Activated naive CD4-positive, alpha-beta T cell treated with anti-CD3 and anti-CD28 coated beads, Interleukin-2, amount 10 ng/mL, durations not matched to agents 7 days and 5 days (primary cell): ENCODE data around the gene SLX4.

Experiments
- CTCF ChIA-PET: fragments of 350-600 bp; sonication (Branson Sonifier 250); formaldehyde crosslinking; loops from one replicate; lab custom pipeline; 2021; ENCODE audit warnings: antibody characterized with exemption; lab: Charles Lee
- DNase-seq: peaks from one replicate; pipeline ENCODE4 v3.0.0-alpha.2; 2020
- H3K27ac Mint-ChIP-seq: one replicate; pipeline ENCODE4 v1.8.0; 2021; ENCODE audit warnings: mild to moderate bottlenecking, moderate library complexity, mixed read lengths
- H3K27me3 Mint-ChIP-seq: one replicate; pipeline ENCODE4 v1.8.0; 2021; ENCODE audit warnings: mild to moderate bottlenecking, mixed read lengths
- H3K36me3 Mint-ChIP-seq: one replicate; pipeline ENCODE4 v1.8.0; 2021; ENCODE audit warnings: mixed read lengths
- H3K4me1 Mint-ChIP-seq: one replicate; pipeline ENCODE4 v1.8.0; 2021; ENCODE audit warnings: mixed read lengths
- H3K4me3 Mint-ChIP-seq: one replicate; pipeline ENCODE4 v1.8.0; 2021; ENCODE audit warnings: mild to moderate bottlenecking, moderate library complexity, mixed read lengths
- H3K9me3 Mint-ChIP-seq: one replicate; pipeline ENCODE4 v1.8.0; 2021; ENCODE audit warnings: mixed read lengths

Gene SLX4

GRCh38 chr16:3590736-3591435, 20.5 kb downstream of the SLX4 start:
- no peaks in the 10 kb centered on the region for H3K27me3 Mint-ChIP-seq
- H3K27ac Mint-ChIP-seq, result no peak overlapping the region
- H3K9me3 Mint-ChIP-seq, result no peaks in the 10 kb centered on the region
- CTCF ChIA-PET, result no interaction called here
- H3K4me3 Mint-ChIP-seq, result no peak overlapping the region
- H3K36me3 Mint-ChIP-seq, result peaks cover 28% of the 10 kb centered on the region
- peaks cover under 1% of the 10 kb centered on the region for H3K4me1 Mint-ChIP-seq
- DNase-seq, result no peak

DNA sequence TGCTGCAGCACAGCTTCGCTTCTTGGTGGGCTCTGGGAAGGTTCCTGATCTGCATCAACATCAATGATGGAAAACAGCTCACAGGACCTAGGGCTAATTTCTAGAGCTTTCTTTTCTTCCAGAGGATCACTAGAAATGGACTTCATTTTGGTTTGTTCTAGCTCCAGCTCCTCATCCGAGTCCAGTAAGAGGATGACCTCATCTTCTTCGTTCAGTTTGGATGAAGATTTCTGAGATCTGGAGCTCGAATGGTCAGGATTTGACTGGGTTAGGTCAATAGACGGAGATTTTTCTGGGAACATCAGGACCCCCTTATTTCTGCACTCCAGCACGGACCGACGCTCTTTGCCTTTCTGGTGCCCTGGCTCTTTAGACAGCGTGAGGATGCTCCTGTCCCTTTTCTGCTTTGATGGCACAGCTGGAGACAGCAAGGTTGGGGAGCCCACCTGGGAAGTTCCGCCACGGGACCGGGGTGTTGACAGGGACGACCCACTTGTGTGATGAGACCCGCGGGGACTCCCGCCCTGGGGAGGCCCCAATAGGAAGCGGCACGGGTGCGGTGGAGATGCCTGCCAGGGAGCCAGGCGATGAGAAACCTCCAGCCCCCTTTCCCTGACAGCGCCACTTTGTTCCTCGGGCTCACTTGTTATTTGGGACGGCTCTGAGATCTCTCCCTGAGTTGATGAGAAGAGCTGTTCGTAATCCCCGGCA, 21.3 kb downstream of the SLX4 start:
- Mint-ChIP-seq H3K9me3 (no peaks in the 10 kb centered on the region), H3K27me3 (no peaks in the 10 kb centered on the region), H3K4me3 (no peak overlapping the region), H3K36me3 (peaks cover 29% of the 10 kb centered on the region), H3K27ac (no peak overlapping the region), H3K4me1 (peaks cover 6% of the 10 kb centered on the region)
- CTCF ChIA-PET, result no interaction called here
- DNase-seq, result no peak

GRCh38 chr16:3589441-3589921, 21.9 kb downstream of the SLX4 start:
- Mint-ChIP-seq H3K27ac (no peak overlapping the region), H3K4me1 (peaks cover 6% of the 10 kb centered on the region), H3K27me3 (no peaks in the 10 kb centered on the region), H3K9me3 (no peaks in the 10 kb centered on the region), H3K4me3 (no peak overlapping the region), H3K36me3 (peaks cover 28% of the 10 kb centered on the region)
- no peak for DNase-seq
- CTCF ChIA-PET, result no interaction called here

DNA sequence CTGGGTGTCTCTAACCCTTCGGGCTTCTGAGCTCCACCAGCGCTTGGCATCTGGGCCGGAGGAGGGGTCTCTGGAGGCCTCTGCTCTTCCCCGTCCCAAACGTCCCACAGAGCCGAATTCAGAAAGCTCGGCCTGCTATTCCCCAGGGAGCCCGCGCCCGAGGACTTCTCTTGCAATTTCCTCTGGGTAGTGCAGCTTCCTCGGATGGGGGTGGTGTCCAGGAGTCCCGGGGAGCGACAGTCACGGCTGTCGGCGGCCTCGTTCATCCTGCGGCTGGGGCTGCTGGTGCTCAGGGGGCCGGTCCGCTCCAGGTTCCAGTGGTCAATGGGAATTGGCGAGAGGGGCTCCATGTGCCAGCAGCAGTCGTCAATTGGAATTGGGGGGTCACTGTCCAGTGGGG, 22.4 kb downstream of the SLX4 start:
- Mint-ChIP-seq H3K4me1 (peaks cover 6% of the 10 kb centered on the region), H3K36me3 (peaks cover 29% of the 10 kb centered on the region), H3K27ac (no peak overlapping the region), H3K27me3 (no peaks in the 10 kb centered on the region), H3K4me3 (no peak overlapping the region), H3K9me3 (no peaks in the 10 kb centered on the region)
- CTCF ChIA-PET, result no interaction called here
- no peak for DNase-seq

DNA sequence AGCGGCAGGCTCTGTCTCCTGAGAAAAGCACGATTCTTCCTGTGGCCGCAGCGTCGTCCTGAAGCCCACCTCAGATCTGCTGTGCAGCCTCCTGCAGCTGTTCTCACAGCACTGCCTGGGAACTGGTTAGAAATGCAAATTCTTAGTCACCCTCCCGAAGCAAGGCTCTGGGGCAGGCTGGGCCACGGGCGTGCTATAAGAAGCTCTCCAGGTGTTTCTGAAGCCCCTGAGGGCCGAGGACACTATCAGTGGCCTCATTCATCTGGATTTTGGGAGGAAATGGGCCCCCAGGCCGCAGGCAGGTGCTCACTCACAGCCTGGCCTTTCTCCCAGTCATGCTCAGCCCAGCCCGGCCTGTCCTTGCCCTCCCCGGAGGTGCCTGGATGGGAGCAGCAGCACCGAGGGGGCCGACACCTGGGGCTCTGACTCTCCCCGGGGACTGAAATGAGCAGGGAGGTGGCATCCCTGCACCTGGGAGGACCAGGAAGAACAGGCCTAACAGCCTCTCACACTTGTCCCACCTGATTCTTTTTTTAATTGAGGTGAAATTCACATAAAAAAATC, 23.8 kb downstream of the SLX4 start:
- no peak for DNase-seq
- Mint-ChIP-seq H3K36me3 (peaks cover 35% of the 10 kb centered on the region), H3K27me3 (no peaks in the 10 kb centered on the region), H3K9me3 (no peaks in the 10 kb centered on the region), H3K4me1 (peaks cover 6% of the 10 kb centered on the region), H3K4me3 (no peak overlapping the region), H3K27ac (no peak overlapping the region)
- CTCF ChIA-PET, result interaction anchor here (0.6 kb wide), 1 partner anchor 278 kb away, joined by 3 read pairs; no protein-coding TSS in a partner anchor

DNA sequence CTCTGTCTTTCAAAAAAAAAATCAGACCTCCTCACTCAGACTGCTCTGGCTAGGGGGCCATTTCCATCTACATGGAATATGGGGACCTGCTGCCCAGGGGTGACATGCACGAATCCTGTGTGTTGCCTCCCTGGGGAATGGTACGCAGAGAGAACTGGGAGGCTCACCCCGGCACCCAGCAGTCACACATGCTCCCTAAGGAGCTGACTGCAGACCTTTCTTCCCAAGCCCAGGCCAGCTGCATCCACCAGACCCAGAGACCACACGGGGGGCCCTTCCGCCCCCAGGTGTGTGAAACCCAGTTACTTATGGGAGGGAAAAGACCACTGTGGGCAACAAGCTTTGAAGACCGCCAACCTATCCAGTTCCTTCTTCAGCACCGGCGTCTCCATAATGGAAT, 27.0 kb downstream of the SLX4 start:
- Mint-ChIP-seq H3K36me3 (peaks cover 26% of the 10 kb centered on the region), H3K9me3 (no peaks in the 10 kb centered on the region), H3K4me3 (no peak overlapping the region), H3K27ac (no peak overlapping the region), H3K27me3 (no peaks in the 10 kb centered on the region), H3K4me1 (peaks cover 25% of the 10 kb centered on the region)
- no peak for DNase-seq
- CTCF ChIA-PET, result no interaction called here

DNA sequence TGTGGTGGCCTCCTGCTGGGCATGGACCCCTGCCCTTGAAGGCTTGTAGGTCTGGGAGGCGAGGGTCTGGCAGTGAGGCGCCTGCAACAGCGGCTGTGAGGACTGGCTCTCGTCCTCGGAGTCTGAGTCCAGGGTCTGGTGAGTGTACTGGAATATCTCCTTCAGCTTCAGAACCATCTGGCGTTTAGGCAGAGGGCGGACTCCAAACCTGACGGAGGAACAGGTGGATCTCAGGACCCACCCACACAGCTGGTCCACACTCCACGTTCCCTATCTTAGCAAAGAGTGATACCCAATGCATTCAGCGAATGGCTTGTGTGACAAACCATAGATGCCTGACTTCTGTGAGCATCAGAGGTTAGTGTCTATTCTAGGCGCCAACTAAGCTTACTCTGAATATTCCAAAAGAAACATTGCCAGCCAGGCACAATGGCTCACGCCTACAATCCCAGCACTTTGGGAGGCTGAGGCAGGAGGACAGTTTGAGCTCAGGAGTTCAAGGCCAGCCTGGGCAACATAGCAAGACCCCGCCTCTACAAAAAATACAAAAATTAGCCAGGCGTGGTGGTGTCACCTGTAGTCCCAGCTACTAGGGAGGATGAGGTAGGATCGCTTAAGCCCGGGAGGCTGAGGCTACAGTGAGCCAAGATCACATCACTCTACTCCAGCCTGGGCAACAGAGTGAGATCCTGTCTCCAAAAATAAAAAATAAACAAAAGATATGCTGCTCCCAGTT, 27.9 kb downstream of the SLX4 start:
- H3K4me1 Mint-ChIP-seq, result peaks cover 34% of the 10 kb centered on the region
- DNase-seq, result no peak
- CTCF ChIA-PET, result no interaction called here
- no peak overlapping the region for H3K27ac Mint-ChIP-seq
- no peak overlapping the region for H3K4me3 Mint-ChIP-seq
- no peaks in the 10 kb centered on the region for H3K9me3 Mint-ChIP-seq
- peaks cover 26% of the 10 kb centered on the region for H3K36me3 Mint-ChIP-seq
- no peaks in the 10 kb centered on the region for H3K27me3 Mint-ChIP-seq

GRCh38 chr16:3582276-3583165, 28.9 kb downstream of the SLX4 start:
- Mint-ChIP-seq H3K4me1 (peaks cover 41% of the 10 kb centered on the region), H3K36me3 (peaks cover 20% of the 10 kb centered on the region), H3K4me3 (no peak overlapping the region), H3K27me3 (no peaks in the 10 kb centered on the region), H3K27ac (no peak overlapping the region), H3K9me3 (no peaks in the 10 kb centered on the region)
- DNase-seq, result no peak
- CTCF ChIA-PET, result no interaction called here

- H3K27ac Mint-ChIP-seq, result peak overlapping the region; percentile 67
- CTCF ChIA-PET, result no interaction called here
- H3K4me1 Mint-ChIP-seq, result peaks cover 45% of the 10 kb centered on the region
- DNase-seq, result no peak
- H3K36me3 Mint-ChIP-seq, result peaks cover 27% of the 10 kb centered on the region
- no peak overlapping the region for H3K4me3 Mint-ChIP-seq
- H3K9me3 Mint-ChIP-seq, result no peaks in the 10 kb centered on the region
- no peaks in the 10 kb centered on the region for H3K27me3 Mint-ChIP-seq
Observed at GRCh38 chr16:3581392-3581791, 30.0 kb downstream of the SLX4 start.

DNA sequence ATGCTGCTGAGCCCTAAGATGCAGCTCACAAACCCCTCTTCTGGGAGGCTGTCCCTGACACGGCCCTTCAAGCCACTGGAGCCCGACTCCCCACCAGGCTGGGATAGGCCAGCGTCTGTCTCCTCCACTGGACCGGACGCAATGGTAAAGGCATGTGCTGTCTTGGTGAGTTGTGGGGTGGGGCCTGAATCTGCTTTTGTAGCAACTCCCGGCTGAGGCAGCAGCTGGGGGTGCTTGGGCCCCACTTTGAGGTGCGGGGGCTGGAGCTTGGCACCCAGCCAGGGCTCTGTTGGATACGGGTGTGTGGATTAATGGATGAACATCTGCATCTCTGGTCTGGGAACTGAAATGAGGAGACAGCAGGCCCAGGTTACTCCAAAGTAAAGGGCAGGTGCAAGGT, 30.7 kb downstream of the SLX4 start:
- CTCF ChIA-PET, result no interaction called here
- H3K27me3 Mint-ChIP-seq, result no peaks in the 10 kb centered on the region
- peaks cover 46% of the 10 kb centered on the region for H3K4me1 Mint-ChIP-seq
- H3K4me3 Mint-ChIP-seq, result no peak overlapping the region
- no peak for DNase-seq
- H3K36me3 Mint-ChIP-seq, result peaks cover 31% of the 10 kb centered on the region
- H3K9me3 Mint-ChIP-seq, result no peaks in the 10 kb centered on the region
- H3K27ac Mint-ChIP-seq, result peak overlapping the region; percentile 73

- DNase-seq, result no peak
- CTCF ChIA-PET, result no interaction called here
- no peaks in the 10 kb centered on the region for H3K9me3 Mint-ChIP-seq
- H3K4me1 Mint-ChIP-seq, result peaks cover 47% of the 10 kb centered on the region
- H3K27ac Mint-ChIP-seq, result peak overlapping the region; percentile 73
- H3K4me3 Mint-ChIP-seq, result no peak overlapping the region
- peaks cover 33% of the 10 kb centered on the region for H3K36me3 Mint-ChIP-seq
- no peaks in the 10 kb centered on the region for H3K27me3 Mint-ChIP-seq
Observed at GRCh38 chr16:3580251-3580651, 31.2 kb downstream of the SLX4 start.

- peak overlapping the region; percentile 96 for H3K4me3 Mint-ChIP-seq
- CTCF ChIA-PET, result no interaction called here
- H3K9me3 Mint-ChIP-seq, result no peaks in the 10 kb centered on the region
- no peak for DNase-seq
- no peaks in the 10 kb centered on the region for H3K27me3 Mint-ChIP-seq
- H3K4me1 Mint-ChIP-seq, result peaks cover 52% of the 10 kb centered on the region
- H3K36me3 Mint-ChIP-seq, result peaks cover 36% of the 10 kb centered on the region
- peak overlapping the region; percentile 99 for H3K27ac Mint-ChIP-seq
Observed at GRCh38 chr16:3579776-3580175, 31.6 kb downstream of the SLX4 start.

GRCh38 chr16:3578610-3579551, 32.5 kb downstream of the SLX4 start:
- DNase-seq, result peak; percentile 86
- no peaks in the 10 kb centered on the region for H3K27me3 Mint-ChIP-seq
- H3K9me3 Mint-ChIP-seq, result no peaks in the 10 kb centered on the region
- H3K36me3 Mint-ChIP-seq, result peaks cover 39% of the 10 kb centered on the region
- peaks cover 61% of the 10 kb centered on the region for H3K4me1 Mint-ChIP-seq
- H3K27ac Mint-ChIP-seq, result peak overlapping the region; percentile 99
- CTCF ChIA-PET, result no interaction called here
- H3K4me3 Mint-ChIP-seq, result peak overlapping the region; percentile 96
